ENCODE data around the gene ACVRL1.

The ACVRL1 gene

GRCh38 chr12:51917746-51918453 lies 10.6 kb downstream of the ACVRL1 start:
- DNase-seq, result no peak

GRCh38 chr12:51920046-51920445 lies 12.7 kb downstream of the ACVRL1 start:
- DNase-seq, result no peak

- DNase-seq, result no peak
Observed at GRCh38 chr12:51921017-51921725, 13.9 kb downstream of the ACVRL1 start.

GRCh38 chr12:51922146-51922545 lies 14.8 kb downstream of the ACVRL1 start:
- no peak for DNase-seq

- DNase-seq, result no peak
Observed at GRCh38 chr12:51922762-51923505, 15.6 kb downstream of the ACVRL1 start.

- peak; percentile 42 for DNase-seq
Observed at GRCh38 chr12:51923506-51924365, 16.4 kb downstream of the ACVRL1 start.

GRCh38 chr12:51924551-51925319 lies 17.4 kb downstream of the ACVRL1 start:
- no peak for DNase-seq

GRCh38 chr12:51925346-51926063 lies 18.2 kb downstream of the ACVRL1 start:
- no peak for DNase-seq

GRCh38 chr12:51926064-51926632 lies 18.8 kb downstream of the ACVRL1 start:
- DNase-seq, result no peak

GRCh38 chr12:51926718-51927117 lies 19.4 kb downstream of the ACVRL1 start:
- DNase-seq, result peak; percentile 25

- DNase-seq, result no peak
Observed at GRCh38 chr12:51932218-51933076, 25.1 kb downstream of the ACVRL1 start.

GRCh38 chr12:51934080-51934479 lies 26.8 kb downstream of the ACVRL1 start:
- DNase-seq, result no peak

GRCh38 chr12:51937926-51938325 lies 30.6 kb downstream of the ACVRL1 start:
- DNase-seq, result no peak

GRCh38 chr12:51938726-51939125 lies 31.4 kb downstream of the ACVRL1 start:
- DNase-seq, result no peak

- no peak for DNase-seq
Observed at GRCh38 chr12:51941011-51941581, 33.8 kb downstream of the ACVRL1 start.

GRCh38 chr12:51941604-51942003 lies 34.3 kb downstream of the ACVRL1 start:
- no peak for DNase-seq

- DNase-seq, result no peak
Observed at GRCh38 chr12:51942056-51942455, 34.8 kb downstream of the ACVRL1 start.

- DNase-seq, result no peak
Observed at GRCh38 chr12:51942501-51943000, 35.2 kb downstream of the ACVRL1 start.

GRCh38 chr12:51943346-51943745 lies 36.0 kb downstream of the ACVRL1 start:
- DNase-seq, result no peak
